Neuron (in vitro differentiated cells): ENCODE measurements around the gene BIRC3.

Experiments
- H2AFZ ChIP-seq: one replicate; pipeline ENCODE4 v1.6.1; 2013; ENCODE audit warnings: low read depth, mild to moderate bottlenecking, inconsistent platforms, low read length, moderate library complexity
- H3K27me3 ChIP-seq: one replicate; pipeline ENCODE4 v1.6.1; 2013; ENCODE audit warnings: low read length; ENCODE audit not compliant: insufficient read depth
- H3K36me3 ChIP-seq: one replicate; pipeline ENCODE4 v1.6.1; 2013; ENCODE audit warnings: low read length; ENCODE audit not compliant: insufficient read depth
- H3K4me1 ChIP-seq: one replicate; pipeline ENCODE4 v1.6.1; 2013; ENCODE audit warnings: low read length; ENCODE audit not compliant: insufficient read depth
- H3K4me3 ChIP-seq: 2 replicates; pipeline ENCODE4 v1.5.1; 2013; ENCODE audit warnings: mild to moderate bottlenecking, low read length, moderate library complexity
- H3K9me3 ChIP-seq: one replicate; pipeline ENCODE4 v1.6.1; 2013; ENCODE audit warnings: low read length

BIRC3 gene

DNA sequence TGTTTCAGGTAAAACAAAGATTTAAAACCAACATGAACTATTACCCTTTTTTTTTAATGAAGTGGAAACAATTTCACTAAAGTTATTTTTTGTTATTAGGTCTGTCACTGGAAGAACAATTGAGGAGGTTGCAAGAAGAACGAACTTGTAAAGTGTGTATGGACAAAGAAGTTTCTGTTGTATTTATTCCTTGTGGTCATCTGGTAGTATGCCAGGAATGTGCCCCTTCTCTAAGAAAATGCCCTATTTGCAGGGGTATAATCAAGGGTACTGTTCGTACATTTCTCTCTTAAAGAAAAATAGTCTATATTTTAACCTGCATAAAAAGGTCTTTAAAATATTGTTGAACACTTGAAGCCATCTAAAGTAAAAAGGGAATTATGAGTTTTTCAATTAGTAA lies 60.6 kb downstream of the BIRC3 start:
- peaks cover 45% of the 10 kb centered on the region for H3K36me3 ChIP-seq
- H3K27me3 ChIP-seq: no peaks in the 10 kb centered on the region
- H3K9me3 ChIP-seq: no peaks in the 10 kb centered on the region
- no peaks in the 10 kb centered on the region for H3K4me1 ChIP-seq
- no peak overlapping the region for H2AFZ ChIP-seq
- no peak overlapping the region for H3K4me3 ChIP-seq

DNA sequence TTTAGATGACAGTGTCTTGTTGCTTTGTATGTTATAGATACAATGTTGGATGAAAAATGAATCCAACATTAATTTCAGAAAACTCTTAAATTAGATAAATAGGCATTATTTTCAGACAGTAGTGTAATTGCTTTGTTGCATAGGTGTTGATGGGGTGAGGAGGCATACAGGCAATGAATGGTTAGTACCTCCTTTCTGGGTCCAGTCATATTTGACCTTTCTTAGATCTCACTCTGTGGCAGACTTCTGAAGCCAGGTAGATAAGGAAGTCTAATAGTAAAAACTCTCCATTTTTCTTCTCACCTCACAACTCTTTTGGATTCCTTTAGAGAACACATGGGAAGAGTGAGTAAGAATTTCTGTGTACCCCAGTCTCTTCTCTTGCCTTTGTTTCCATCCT lies 61.5 kb downstream of the BIRC3 start:
- Histone ChIP-seq H3K27me3 (no peaks in the 10 kb centered on the region), H3K4me1 (no peaks in the 10 kb centered on the region), H2AFZ (no peak overlapping the region), H3K36me3 (peaks cover 47% of the 10 kb centered on the region), H3K4me3 (no peak overlapping the region), H3K9me3 (no peaks in the 10 kb centered on the region)

DNA sequence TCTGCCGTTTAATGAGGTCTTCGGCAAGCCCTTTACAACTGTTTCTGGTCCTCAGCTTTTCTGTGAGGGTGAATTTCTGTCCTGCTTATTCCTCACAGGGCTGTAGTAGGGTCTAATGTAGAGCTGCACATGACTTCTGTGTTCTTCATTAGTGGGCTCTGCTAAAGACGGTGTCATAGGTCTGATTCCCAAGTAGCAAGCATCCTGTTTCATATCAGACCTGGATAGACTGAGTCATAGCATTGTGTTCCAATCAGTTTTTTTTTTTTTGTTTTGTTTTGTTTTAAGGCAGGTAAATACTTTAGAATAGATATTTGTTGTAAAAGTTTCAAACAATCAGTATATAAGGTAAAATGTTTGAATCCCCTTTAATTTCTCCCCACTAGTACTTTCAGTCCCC lies 65.1 kb downstream of the BIRC3 start:
- Histone ChIP-seq H3K9me3 (no peaks in the 10 kb centered on the region), H2AFZ (no peak overlapping the region), H3K36me3 (peaks cover 62% of the 10 kb centered on the region), H3K27me3 (no peaks in the 10 kb centered on the region), H3K4me3 (no peak overlapping the region), H3K4me1 (no peaks in the 10 kb centered on the region)

DNA sequence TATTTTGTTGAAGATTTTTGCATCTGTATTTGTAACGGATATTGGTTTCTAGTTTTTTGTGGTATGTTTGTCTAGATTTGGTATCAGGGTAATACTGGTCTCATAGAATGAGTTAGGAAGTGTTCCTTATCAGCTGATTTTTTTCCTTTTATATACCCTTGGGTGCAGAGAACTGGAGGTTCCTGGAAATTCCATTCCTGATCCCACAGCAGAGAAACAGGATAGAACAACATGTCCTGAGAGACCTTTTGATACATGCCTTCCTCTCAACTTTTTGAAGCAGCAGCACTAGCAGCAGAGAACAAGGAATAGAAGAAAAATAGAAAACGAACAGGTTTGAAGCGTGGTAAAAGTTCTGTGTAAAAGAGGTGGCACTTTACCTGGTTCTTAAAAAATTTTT lies 66.6 kb downstream of the BIRC3 start:
- Histone ChIP-seq H3K4me3 (no peak overlapping the region), H2AFZ (no peak overlapping the region), H3K27me3 (no peaks in the 10 kb centered on the region), H3K36me3 (peaks cover 54% of the 10 kb centered on the region), H3K9me3 (no peaks in the 10 kb centered on the region), H3K4me1 (no peaks in the 10 kb centered on the region)

DNA sequence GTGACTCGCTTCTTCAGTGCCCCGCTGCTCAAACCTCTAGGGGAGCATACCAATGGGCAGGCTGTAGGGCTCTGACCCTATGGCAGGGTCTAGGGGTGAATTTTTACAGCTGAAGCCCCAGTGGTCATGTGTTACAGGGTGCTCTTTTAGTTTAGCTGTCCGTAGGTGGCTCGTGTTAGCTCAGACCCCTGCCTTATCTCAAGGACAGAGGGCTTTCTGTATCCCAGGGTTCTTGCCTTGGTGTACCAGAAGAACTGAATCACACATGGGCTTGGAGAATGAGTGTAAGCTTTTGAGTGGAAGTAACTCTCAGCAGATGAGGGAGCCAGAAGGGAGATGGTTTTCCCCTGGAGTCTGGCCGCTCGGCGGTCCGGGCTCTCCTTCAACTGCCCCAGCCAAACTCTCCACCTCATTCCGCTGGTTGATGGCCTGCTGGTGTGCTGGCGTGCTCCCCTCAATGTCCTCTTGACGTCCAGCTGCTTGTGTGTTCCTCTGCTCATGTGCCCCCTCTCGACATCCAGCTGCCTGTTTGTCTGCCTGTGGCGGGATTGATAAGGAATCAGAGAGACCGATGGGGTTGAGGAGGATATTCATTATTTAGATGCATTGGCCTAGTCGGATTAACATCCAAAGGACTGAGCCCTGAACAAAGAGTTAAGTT lies 67.3 kb downstream of the BIRC3 start:
- no peaks in the 10 kb centered on the region for H3K4me1 ChIP-seq
- H2AFZ ChIP-seq: no peak overlapping the region
- H3K27me3 ChIP-seq: no peaks in the 10 kb centered on the region
- H3K36me3 ChIP-seq: peaks cover 56% of the 10 kb centered on the region
- H3K4me3 ChIP-seq: no peak overlapping the region
- H3K9me3 ChIP-seq: no peaks in the 10 kb centered on the region

DNA sequence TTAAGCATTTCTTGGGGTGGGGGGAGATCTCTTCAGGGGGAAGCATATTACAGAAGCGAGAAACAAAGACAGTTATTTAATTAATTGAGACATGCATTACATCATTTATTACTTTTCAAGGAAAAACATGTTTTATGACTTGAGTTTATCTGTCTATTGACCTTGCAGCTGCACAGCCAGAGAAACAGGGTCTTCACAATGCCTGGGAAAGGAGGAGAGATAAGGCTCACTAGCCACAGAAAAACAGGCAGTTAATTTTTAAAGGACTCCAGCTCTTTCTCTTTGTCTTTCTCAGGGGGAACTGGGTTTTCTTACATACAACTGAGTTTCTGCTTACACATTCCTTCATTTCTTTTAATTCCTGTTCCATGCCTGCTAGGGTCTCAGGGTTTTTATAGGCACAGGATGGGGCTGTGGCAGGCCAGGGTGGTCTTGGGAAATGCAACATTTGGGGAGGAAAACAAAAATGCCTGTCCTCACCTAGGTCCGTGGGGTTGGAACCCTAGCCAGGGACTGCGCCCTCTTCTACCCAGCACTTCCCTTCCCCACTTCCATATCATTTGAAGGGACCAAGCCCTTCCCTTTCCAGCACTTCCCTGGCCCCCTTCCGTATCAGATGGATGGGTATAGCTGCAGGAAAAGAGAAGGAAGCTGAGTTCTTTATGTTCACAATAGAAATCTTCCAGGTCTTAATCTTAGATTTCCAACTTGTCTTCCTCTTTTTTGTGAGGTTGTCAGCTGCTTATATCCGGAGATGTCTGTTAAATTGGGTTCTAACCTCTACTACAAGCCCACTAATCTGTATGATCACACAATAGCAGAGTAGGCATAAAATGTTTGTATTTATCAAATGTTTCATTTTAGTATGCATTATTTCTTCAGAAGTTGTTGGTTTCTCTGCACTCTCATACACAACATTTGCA lies 68.1 kb downstream of the BIRC3 start:
- H3K4me1 ChIP-seq: no peaks in the 10 kb centered on the region
- no peak overlapping the region for H3K4me3 ChIP-seq
- peaks cover 50% of the 10 kb centered on the region for H3K36me3 ChIP-seq

DNA sequence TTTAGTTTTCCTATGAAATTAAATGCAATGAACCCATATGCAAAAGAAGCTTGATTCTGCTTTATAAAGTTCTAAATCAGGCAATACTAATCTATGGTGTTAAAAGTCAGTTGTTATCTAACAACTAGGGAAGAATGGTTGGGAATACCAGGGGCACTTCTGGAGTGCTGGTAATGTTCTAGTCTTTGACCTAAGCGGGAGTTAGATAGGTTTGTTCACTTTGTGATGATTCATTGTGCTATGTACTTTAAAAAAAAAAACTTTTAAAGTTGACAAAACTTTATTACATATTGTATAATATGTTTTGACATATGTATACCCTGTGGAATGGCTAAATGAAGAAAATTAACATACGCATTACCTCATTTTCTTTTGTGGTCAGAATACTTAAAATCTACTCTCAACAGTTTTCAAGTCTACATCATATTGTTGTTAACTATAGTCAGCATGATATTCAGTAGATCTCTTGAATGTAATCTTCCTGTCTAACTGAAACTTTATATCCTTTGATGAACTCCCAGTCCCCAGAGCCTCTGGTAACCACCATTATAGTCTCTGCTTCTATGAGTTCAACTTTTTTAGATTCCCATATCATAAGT lies 69.0 kb downstream of the BIRC3 start:
- H3K36me3 ChIP-seq: peaks cover 45% of the 10 kb centered on the region
- no peaks in the 10 kb centered on the region for H3K27me3 ChIP-seq
- no peak overlapping the region for H2AFZ ChIP-seq
- H3K4me3 ChIP-seq: no peak overlapping the region
- no peaks in the 10 kb centered on the region for H3K4me1 ChIP-seq
- H3K9me3 ChIP-seq: no peaks in the 10 kb centered on the region

More for the DNA sequence above, 68.1 kb downstream of the BIRC3 start:
- Histone ChIP-seq H2AFZ (no peak overlapping the region), H3K9me3 (no peaks in the 10 kb centered on the region), H3K27me3 (no peaks in the 10 kb centered on the region)

DNA sequence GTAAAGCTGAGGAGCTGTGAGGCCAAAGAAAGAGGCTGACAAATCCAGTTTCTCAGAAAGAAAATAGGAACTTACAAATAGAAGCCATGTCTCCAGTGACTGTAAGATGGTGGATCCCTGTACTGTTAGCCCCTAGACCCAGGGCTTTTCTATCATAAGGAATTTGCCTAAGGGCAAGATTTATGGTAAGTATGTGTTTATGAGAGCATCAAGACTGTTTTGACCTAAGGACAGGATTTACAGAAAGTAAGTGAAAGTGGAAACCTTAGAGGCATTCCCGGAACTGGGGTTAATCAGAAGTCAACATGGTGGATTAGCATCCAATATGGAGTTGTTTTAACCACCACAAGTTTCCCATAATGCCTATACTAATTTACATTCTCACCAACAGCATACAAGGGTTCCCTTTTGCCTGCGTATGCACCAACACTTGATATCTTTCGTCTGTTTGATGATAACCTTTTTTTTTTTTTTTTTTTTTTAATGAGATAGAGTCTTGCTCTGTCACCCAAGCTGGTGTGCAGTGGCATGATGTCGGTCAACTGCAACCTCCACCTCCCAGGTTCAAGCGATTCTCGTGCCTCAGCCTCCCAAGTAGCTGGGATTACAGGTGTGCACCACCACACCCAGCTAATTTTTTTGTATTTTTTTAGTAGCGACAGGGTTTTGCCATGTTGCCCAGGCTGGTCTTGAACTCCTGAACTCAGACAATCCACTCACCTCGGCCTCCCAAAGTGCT lies 69.9 kb downstream of the BIRC3 start:
- no peak overlapping the region for H3K4me3 ChIP-seq
- H3K9me3 ChIP-seq: no peaks in the 10 kb centered on the region
- H3K27me3 ChIP-seq: no peaks in the 10 kb centered on the region
- H2AFZ ChIP-seq: no peak overlapping the region
- no peaks in the 10 kb centered on the region for H3K4me1 ChIP-seq
- peaks cover 45% of the 10 kb centered on the region for H3K36me3 ChIP-seq
